ENCODE data around the gene DHCR24. TPM values are rescaled to one million over a fixed set of nuclear protein-coding genes. Genes with fewer than 3 reads are reported as not detected.

Gene DHCR24
- total and polyA plus RNA-seq, 2 experiments from 2014 or later: 124 to 453 TPM

DNA sequence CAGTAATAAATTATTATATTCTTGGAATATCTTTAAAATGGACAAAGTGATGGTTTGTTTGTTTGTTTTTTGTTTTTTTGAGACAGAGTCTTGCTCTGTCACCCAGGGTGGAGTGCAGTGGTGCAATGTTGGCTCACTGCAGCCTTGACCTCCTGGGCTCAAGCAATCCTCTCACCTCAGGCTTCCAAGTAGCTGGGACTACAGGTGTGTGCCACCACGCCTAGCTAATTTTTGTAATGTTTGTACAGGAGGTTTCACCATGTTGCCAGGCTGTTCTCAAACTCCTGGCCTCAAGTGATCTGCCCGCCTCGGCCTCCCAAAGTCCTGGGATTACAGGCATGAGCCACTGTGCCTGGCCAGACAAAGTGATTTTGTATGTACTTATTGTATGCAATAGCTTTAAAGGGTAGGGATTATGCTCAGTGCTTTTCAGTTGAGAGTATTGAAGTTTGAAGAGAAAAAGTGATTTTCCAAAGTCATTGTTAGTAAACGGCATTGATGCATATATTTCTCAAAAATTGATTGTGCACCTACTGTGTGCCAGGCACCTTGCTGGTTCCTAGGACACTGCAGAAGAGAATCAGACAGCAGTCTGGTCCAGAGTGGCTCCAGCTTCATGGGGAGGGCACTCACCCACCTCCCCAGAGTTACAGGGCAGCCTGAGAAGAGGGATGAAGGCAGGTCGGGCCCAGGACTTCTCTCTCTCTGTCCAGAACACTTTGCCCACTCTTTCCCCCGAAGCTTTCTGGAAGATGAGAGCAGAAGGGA, 51.7 kb downstream of the DHCR24 start:
- Histone ChIP-seq H3K4me1 (ENCODE audit: insufficient read depth) (no peaks in the 10 kb centered on the region), H3K9me2 (ENCODE audit: insufficient read depth) (no peaks in the 10 kb centered on the region), H3K79me2 (replicated peaks; ENCODE audit: insufficient read depth) (no peaks in the 10 kb centered on the region), H3K36me3 (ENCODE audit: insufficient read depth) (no peaks in the 10 kb centered on the region), H3F3A (replicated peaks; ENCODE audit: low read depth) (no peaks in the 10 kb centered on the region), H3K4me2 (no peak overlapping the region), H3K27me3 (ENCODE audit: insufficient read depth) (no peaks in the 10 kb centered on the region), H3K27ac (ENCODE audit: low read depth) (no peak overlapping the region), H2AFZ (no peak overlapping the region), H3K4me3 (no peak overlapping the region), H4K20me1 (replicated peaks; ENCODE audit: insufficient read depth) (no peaks in the 10 kb centered on the region)
- Mint-ChIP-seq H3K36me3 (ENCODE audit: low read depth) (no peaks in the 10 kb centered on the region), H3K4me1 (peaks cover 4% of the 10 kb centered on the region; the same call in 1 of the 3 replicates), H3K27me3 (ENCODE audit: insufficient read depth, low read depth, poor library complexity) (peaks cover 11% of the 10 kb centered on the region), H3K27ac (no peak overlapping the region), H3K4me3 (no peak overlapping the region), H3K9me3 (no peaks in the 10 kb centered on the region)
- ATAC-seq (no peak), DNase-seq (ENCODE audit: low spot score) (no peak)
- TF ChIP-seq, protein P1, sequence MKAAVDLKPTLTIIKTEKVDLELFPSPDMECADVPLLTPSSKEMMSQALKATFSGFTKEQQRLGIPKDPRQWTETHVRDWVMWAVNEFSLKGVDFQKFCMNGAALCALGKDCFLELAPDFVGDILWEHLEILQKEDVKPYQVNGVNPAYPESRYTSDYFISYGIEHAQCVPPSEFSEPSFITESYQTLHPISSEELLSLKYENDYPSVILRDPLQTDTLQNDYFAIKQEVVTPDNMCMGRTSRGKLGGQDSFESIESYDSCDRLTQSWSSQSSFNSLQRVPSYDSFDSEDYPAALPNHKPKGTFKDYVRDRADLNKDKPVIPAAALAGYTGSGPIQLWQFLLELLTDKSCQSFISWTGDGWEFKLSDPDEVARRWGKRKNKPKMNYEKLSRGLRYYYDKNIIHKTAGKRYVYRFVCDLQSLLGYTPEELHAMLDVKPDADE (IDR thresholded peaks at IDR 0.05): no peak
- TF ChIP-seq NANOG (IDR thresholded peaks at IDR 0.05; ENCODE audit: borderline replicate concordance): no peak
- no peak for TF ChIP-seq ZNF331 (CRISPR knock-in tag; IDR thresholded peaks at IDR 0.05; ENCODE audit: low read depth)
- TF ChIP-seq, protein P2, sequence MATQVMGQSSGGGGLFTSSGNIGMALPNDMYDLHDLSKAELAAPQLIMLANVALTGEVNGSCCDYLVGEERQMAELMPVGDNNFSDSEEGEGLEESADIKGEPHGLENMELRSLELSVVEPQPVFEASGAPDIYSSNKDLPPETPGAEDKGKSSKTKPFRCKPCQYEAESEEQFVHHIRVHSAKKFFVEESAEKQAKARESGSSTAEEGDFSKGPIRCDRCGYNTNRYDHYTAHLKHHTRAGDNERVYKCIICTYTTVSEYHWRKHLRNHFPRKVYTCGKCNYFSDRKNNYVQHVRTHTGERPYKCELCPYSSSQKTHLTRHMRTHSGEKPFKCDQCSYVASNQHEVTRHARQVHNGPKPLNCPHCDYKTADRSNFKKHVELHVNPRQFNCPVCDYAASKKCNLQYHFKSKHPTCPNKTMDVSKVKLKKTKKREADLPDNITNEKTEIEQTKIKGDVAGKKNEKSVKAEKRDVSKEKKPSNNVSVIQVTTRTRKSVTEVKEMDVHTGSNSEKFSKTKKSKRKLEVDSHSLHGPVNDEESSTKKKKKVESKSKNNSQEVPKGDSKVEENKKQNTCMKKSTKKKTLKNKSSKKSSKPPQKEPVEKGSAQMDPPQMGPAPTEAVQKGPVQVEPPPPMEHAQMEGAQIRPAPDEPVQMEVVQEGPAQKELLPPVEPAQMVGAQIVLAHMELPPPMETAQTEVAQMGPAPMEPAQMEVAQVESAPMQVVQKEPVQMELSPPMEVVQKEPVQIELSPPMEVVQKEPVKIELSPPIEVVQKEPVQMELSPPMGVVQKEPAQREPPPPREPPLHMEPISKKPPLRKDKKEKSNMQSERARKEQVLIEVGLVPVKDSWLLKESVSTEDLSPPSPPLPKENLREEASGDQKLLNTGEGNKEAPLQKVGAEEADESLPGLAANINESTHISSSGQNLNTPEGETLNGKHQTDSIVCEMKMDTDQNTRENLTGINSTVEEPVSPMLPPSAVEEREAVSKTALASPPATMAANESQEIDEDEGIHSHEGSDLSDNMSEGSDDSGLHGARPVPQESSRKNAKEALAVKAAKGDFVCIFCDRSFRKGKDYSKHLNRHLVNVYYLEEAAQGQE (IDR thresholded peaks at IDR 0.05; ENCODE audit: unreplicated experiment): no peak
- TF ChIP-seq, protein P3, sequence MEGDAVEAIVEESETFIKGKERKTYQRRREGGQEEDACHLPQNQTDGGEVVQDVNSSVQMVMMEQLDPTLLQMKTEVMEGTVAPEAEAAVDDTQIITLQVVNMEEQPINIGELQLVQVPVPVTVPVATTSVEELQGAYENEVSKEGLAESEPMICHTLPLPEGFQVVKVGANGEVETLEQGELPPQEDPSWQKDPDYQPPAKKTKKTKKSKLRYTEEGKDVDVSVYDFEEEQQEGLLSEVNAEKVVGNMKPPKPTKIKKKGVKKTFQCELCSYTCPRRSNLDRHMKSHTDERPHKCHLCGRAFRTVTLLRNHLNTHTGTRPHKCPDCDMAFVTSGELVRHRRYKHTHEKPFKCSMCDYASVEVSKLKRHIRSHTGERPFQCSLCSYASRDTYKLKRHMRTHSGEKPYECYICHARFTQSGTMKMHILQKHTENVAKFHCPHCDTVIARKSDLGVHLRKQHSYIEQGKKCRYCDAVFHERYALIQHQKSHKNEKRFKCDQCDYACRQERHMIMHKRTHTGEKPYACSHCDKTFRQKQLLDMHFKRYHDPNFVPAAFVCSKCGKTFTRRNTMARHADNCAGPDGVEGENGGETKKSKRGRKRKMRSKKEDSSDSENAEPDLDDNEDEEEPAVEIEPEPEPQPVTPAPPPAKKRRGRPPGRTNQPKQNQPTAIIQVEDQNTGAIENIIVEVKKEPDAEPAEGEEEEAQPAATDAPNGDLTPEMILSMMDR (conservative IDR thresholded peaks at IDR 0.05; ENCODE audit: low read depth in 2 of 2): no peak
- no peak for TF ChIP-seq EZH2phosphoT487 (IDR thresholded peaks at IDR 0.05; ENCODE audit: unreplicated experiment)
- TF ChIP-seq, protein P4, sequence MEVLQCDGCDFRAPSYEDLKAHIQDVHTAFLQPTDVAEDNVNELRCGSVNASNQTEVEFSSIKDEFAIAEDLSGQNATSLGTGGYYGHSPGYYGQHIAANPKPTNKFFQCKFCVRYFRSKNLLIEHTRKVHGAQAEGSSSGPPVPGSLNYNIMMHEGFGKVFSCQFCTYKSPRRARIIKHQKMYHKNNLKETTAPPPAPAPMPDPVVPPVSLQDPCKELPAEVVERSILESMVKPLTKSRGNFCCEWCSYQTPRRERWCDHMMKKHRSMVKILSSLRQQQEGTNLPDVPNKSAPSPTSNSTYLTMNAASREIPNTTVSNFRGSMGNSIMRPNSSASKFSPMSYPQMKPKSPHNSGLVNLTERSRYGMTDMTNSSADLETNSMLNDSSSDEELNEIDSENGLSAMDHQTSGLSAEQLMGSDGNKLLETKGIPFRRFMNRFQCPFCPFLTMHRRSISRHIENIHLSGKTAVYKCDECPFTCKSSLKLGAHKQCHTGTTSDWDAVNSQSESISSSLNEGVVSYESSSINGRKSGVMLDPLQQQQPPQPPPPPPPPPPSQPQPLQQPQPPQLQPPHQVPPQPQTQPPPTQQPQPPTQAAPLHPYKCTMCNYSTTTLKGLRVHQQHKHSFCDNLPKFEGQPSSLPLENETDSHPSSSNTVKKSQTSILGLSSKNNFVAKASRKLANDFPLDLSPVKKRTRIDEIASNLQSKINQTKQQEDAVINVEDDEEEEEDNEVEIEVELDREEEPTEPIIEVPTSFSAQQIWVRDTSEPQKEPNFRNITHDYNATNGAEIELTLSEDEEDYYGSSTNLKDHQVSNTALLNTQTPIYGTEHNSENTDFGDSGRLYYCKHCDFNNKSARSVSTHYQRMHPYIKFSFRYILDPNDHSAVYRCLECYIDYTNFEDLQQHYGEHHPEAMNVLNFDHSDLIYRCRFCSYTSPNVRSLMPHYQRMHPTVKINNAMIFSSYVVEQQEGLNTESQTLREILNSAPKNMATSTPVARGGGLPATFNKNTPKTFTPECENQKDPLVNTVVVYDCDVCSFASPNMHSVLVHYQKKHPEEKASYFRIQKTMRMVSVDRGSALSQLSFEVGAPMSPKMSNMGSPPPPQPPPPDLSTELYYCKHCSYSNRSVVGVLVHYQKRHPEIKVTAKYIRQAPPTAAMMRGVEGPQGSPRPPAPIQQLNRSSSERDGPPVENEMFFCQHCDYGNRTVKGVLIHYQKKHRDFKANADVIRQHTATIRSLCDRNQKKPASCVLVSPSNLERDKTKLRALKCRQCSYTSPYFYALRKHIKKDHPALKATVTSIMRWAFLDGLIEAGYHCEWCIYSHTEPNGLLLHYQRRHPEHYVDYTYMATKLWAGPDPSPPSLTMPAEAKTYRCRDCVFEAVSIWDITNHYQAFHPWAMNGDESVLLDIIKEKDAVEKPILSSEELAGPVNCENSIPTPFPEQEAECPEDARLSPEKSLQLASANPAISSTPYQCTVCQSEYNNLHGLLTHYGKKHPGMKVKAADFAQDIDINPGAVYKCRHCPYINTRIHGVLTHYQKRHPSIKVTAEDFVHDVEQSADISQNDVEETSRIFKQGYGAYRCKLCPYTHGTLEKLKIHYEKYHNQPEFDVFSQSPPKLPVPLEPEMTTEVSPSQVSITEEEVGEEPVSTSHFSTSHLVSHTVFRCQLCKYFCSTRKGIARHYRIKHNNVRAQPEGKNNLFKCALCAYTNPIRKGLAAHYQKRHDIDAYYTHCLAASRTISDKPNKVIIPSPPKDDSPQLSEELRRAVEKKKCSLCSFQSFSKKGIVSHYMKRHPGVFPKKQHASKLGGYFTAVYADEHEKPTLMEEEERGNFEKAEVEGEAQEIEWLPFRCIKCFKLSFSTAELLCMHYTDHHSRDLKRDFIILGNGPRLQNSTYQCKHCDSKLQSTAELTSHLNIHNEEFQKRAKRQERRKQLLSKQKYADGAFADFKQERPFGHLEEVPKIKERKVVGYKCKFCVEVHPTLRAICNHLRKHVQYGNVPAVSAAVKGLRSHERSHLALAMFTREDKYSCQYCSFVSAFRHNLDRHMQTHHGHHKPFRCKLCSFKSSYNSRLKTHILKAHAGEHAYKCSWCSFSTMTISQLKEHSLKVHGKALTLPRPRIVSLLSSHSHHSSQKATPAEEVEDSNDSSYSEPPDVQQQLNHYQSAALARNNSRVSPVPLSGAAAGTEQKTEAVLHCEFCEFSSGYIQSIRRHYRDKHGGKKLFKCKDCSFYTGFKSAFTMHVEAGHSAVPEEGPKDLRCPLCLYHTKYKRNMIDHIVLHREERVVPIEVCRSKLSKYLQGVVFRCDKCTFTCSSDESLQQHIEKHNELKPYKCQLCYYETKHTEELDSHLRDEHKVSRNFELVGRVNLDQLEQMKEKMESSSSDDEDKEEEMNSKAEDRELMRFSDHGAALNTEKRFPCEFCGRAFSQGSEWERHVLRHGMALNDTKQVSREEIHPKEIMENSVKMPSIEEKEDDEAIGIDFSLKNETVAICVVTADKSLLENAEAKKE (CRISPR knock-in tag; IDR thresholded peaks at IDR 0.05): no peak
- no peak for TF ChIP-seq ZNF114 (CRISPR knock-in tag; IDR thresholded peaks at IDR 0.05)
- no peak for TF ChIP-seq POLR2AphosphoS5 (IDR thresholded peaks at IDR 0.05; ENCODE audit: low read depth)
- no peak for TF ChIP-seq JUNB (IDR thresholded peaks at IDR 0.05; ENCODE audit: unreplicated experiment)
- TF ChIP-seq EZH2 (IDR thresholded peaks at IDR 0.05; ENCODE audit: low read depth, unreplicated experiment): no peak
- TF ChIP-seq STAT1 (IDR thresholded peaks at IDR 0.05; ENCODE audit: unreplicated experiment): no peak
- no peak for TF ChIP-seq CREB1 (CRISPR knock-in tag; IDR thresholded peaks at IDR 0.05; ENCODE audit: low read depth)
